ENCODE measurements around the gene SPDYC.

Gene SPDYC

DNA sequence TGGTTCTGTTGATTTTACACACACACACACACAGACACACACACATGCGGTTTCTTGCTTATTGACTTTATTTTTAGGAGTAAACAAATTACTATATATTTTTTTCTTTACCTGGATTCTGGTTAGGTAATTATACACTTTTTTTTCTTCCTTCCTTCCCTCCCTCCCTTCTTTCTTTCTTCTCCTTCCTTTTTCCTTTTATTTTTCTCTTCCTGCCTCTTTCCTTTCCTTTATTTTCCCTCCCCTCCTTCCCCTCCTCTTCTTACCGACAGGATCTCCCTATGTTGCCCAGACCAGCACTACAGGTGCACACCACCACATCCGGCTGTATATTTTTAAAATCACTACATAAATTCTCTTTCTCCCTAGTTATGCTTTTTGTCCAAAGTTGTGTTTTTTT lies 3.1 kb upstream of the SPDYC start:
- TF ChIP-seq OSR1 (CRISPR knock-in tag; IDR thresholded peaks at IDR 0.05) (no peak), ZNF8 (CRISPR knock-in tag; IDR thresholded peaks at IDR 0.05) (no peak), ZC3H10 (CRISPR knock-in tag; IDR thresholded peaks at IDR 0.05) (no peak), ARNTL (CRISPR knock-in tag; IDR thresholded peaks at IDR 0.05; ENCODE audit: borderline replicate concordance, low read depth) (no peak), ZNF70 (CRISPR knock-in tag; IDR thresholded peaks at IDR 0.05) (no peak), RARB (CRISPR knock-in tag; IDR thresholded peaks at IDR 0.05) (no peak), ZFP3 (CRISPR knock-in tag; IDR thresholded peaks at IDR 0.05) (no peak)
- TF ChIP-seq, protein P1, sequence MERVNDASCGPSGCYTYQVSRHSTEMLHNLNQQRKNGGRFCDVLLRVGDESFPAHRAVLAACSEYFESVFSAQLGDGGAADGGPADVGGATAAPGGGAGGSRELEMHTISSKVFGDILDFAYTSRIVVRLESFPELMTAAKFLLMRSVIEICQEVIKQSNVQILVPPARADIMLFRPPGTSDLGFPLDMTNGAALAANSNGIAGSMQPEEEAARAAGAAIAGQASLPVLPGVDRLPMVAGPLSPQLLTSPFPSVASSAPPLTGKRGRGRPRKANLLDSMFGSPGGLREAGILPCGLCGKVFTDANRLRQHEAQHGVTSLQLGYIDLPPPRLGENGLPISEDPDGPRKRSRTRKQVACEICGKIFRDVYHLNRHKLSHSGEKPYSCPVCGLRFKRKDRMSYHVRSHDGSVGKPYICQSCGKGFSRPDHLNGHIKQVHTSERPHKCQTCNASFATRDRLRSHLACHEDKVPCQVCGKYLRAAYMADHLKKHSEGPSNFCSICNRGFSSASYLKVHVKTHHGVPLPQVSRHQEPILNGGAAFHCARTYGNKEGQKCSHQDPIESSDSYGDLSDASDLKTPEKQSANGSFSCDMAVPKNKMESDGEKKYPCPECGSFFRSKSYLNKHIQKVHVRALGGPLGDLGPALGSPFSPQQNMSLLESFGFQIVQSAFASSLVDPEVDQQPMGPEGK (CRISPR knock-in tag; IDR thresholded peaks at IDR 0.05; ENCODE audit: borderline replicate concordance), result no peak
- TF ChIP-seq, protein P2, sequence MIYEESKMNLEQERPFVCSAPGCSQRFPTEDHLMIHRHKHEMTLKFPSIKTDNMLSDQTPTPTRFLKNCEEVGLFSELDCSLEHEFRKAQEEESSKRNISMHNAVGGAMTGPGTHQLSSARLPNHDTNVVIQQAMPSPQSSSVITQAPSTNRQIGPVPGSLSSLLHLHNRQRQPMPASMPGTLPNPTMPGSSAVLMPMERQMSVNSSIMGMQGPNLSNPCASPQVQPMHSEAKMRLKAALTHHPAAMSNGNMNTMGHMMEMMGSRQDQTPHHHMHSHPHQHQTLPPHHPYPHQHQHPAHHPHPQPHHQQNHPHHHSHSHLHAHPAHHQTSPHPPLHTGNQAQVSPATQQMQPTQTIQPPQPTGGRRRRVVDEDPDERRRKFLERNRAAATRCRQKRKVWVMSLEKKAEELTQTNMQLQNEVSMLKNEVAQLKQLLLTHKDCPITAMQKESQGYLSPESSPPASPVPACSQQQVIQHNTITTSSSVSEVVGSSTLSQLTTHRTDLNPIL (CRISPR knock-in tag; IDR thresholded peaks at IDR 0.05; ENCODE audit: low read depth), result no peak
- no peak for ATAC-seq

DNA sequence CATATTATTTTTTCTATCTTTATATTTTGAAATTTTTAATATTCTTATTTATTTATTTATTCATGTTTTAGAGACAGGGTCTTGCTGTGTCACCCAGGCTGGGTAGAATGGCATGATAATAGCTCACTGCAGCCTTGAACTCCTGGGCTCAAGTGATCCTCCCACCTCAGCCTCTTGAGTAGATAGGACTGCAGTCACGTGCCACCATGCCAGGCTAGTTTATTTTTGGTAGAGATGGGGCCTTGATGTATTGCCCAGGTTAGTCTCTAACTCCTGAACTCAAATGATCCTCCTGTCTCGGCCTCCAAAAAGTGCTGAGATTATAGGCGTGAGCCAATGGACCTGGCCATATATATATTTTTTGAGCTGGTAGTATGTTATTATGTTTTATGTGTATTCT lies 2.4 kb upstream of the SPDYC start:
- TF ChIP-seq BACH2 (CRISPR knock-in tag; IDR thresholded peaks at IDR 0.05; ENCODE audit: borderline replicate concordance) (no peak), OSR1 (CRISPR knock-in tag; IDR thresholded peaks at IDR 0.05) (no peak), RARB (CRISPR knock-in tag; IDR thresholded peaks at IDR 0.05) (no peak), TCF4 (CRISPR knock-in tag; IDR thresholded peaks at IDR 0.05; ENCODE audit: borderline replicate concordance) (no peak), ZNF565 (CRISPR knock-in tag; conservative IDR thresholded peaks at IDR 0.05; ENCODE audit: low read depth) (no peak), ZNF8 (CRISPR knock-in tag; IDR thresholded peaks at IDR 0.05) (no peak), GLIS3 (CRISPR knock-in tag; IDR thresholded peaks at IDR 0.05) (no peak), ARNTL (CRISPR knock-in tag; IDR thresholded peaks at IDR 0.05; ENCODE audit: borderline replicate concordance, low read depth) (no peak), ESRRG (CRISPR knock-in tag; IDR thresholded peaks at IDR 0.05) (no peak), ISL1 (CRISPR knock-in tag; IDR thresholded peaks at IDR 0.05) (no peak), ZFP30 (CRISPR knock-in tag; IDR thresholded peaks at IDR 0.05) (no peak), ZFP3 (CRISPR knock-in tag; IDR thresholded peaks at IDR 0.05) (no peak), CSDC2 (CRISPR knock-in tag; IDR thresholded peaks at IDR 0.05) (no peak)
- TF ChIP-seq, protein P3, sequence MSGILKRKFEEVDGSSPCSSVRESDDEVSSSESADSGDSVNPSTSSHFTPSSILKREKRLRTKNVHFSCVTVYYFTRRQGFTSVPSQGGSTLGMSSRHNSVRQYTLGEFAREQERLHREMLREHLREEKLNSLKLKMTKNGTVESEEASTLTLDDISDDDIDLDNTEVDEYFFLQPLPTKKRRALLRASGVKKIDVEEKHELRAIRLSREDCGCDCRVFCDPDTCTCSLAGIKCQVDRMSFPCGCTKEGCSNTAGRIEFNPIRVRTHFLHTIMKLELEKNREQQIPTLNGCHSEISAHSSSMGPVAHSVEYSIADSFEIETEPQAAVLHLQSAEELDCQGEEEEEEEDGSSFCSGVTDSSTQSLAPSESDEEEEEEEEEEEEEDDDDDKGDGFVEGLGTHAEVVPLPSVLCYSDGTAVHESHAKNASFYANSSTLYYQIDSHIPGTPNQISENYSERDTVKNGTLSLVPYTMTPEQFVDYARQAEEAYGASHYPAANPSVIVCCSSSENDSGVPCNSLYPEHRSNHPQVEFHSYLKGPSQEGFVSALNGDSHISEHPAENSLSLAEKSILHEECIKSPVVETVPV (CRISPR knock-in tag; IDR thresholded peaks at IDR 0.05), result no peak
- TF ChIP-seq, protein P2 (CRISPR knock-in tag; IDR thresholded peaks at IDR 0.05; ENCODE audit: low read depth), result no peak
- TF ChIP-seq, protein P4, sequence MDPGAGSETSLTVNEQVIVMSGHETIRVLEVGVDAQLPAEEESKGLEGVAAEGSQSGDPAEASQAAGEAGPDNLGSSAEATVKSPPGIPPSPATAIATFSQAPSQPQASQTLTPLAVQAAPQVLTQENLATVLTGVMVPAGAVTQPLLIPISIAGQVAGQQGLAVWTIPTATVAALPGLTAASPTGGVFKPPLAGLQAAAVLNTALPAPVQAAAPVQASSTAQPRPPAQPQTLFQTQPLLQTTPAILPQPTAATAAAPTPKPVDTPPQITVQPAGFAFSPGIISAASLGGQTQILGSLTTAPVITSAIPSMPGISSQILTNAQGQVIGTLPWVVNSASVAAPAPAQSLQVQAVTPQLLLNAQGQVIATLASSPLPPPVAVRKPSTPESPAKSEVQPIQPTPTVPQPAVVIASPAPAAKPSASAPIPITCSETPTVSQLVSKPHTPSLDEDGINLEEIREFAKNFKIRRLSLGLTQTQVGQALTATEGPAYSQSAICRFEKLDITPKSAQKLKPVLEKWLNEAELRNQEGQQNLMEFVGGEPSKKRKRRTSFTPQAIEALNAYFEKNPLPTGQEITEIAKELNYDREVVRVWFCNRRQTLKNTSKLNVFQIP (CRISPR knock-in tag; IDR thresholded peaks at IDR 0.05; ENCODE audit: borderline replicate concordance, low read depth), result no peak
- TF ChIP-seq, protein P1 (CRISPR knock-in tag; IDR thresholded peaks at IDR 0.05; ENCODE audit: borderline replicate concordance), result no peak
- TF ChIP-seq, protein P5, sequence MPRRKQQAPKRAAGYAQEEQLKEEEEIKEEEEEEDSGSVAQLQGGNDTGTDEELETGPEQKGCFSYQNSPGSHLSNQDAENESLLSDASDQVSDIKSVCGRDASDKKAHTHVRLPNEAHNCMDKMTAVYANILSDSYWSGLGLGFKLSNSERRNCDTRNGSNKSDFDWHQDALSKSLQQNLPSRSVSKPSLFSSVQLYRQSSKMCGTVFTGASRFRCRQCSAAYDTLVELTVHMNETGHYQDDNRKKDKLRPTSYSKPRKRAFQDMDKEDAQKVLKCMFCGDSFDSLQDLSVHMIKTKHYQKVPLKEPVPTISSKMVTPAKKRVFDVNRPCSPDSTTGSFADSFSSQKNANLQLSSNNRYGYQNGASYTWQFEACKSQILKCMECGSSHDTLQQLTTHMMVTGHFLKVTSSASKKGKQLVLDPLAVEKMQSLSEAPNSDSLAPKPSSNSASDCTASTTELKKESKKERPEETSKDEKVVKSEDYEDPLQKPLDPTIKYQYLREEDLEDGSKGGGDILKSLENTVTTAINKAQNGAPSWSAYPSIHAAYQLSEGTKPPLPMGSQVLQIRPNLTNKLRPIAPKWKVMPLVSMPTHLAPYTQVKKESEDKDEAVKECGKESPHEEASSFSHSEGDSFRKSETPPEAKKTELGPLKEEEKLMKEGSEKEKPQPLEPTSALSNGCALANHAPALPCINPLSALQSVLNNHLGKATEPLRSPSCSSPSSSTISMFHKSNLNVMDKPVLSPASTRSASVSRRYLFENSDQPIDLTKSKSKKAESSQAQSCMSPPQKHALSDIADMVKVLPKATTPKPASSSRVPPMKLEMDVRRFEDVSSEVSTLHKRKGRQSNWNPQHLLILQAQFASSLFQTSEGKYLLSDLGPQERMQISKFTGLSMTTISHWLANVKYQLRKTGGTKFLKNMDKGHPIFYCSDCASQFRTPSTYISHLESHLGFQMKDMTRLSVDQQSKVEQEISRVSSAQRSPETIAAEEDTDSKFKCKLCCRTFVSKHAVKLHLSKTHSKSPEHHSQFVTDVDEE (CRISPR knock-in tag; IDR thresholded peaks at IDR 0.05), result no peak
- no peak for ATAC-seq
